GM18526 (cell line): ENCODE results near the gene HHAT.

ENCODE experiments used
- POLR2A ChIP-seq: IDR thresholded peaks from 3 replicates; pipeline ENCODE4 v1.6.1; 2011; ENCODE audit not compliant: insufficient read length; ENCODE audit errors: extremely low read depth

HHAT gene

DNA sequence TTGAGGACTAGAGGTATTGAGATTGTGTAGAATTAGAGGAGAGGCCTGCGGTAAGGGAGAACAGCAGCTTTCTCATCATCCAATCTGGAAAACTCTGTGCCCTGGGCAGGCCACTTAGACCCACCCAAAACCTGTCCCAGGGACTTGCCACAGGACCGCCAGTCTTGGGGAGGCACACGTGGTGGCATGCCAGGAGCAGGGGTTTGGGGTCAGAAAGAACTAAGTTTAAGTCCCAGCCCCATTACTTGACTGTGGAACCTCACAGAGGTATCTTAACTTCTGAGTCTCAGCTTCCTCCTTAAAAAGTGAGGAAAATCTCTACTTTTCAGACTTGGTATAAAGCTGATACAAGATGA, 356.6 kb downstream of the HHAT start:
- no peak for TF ChIP-seq POLR2A

DNA sequence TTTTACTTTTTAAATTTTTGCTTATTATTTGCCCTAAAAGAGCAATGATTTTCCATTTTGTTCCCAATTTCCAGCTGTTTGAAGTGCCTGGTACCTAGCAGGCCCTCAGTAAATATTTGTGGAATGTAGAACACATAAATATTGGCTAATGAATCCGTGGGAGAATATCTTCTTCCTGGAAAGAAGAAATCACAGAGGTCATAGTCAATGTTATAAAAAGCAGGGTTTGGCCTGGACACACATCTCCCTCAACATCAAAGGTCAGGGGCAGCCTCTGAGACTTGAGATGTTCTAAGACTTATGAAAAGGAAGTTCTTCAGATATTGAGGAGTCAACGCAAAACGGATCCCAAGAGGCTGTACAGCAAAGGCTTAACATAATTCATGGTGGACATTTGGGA, 358.1 kb downstream of the HHAT start:
- no peak for TF ChIP-seq POLR2A

DNA sequence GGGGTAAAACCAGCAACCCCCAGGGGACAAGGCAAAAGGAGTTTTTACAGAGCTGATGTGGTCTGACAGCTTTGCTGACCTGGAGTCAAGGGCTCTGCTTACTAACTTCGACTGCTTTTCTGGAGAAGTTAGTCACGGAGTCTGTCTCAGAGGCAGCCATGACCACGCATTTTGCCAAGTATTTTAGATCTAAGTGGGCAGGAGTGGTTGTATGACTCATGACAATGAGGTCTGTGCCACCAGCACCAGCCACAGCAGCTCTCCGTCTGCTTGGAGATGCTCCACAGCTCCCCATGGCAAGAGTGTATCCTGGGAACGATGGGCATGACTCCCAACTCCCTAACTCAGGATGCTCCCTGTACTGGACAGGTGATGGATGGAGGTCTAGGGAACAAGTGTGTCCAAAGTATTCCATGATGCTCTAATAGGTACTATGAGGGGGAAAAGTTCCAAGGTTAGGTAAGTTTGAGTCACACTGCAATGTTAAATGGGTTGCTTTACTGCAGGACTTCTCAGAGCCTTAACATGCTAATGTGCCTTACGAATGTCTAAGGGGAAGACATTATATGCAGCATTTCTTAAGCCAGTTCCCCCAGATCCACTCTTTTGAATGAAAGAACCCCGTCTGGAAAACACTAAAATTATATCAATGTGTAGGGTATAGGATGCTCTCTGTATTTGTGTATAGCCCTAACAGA, 359.0 kb downstream of the HHAT start:
- no peak for TF ChIP-seq POLR2A

GRCh38 chr1:210688512-210689234, 360.0 kb downstream of the HHAT start:
- no peak for TF ChIP-seq POLR2A

GRCh38 chr1:210689826-210690225, 361.1 kb downstream of the HHAT start:
- no peak for TF ChIP-seq POLR2A

- no peak for TF ChIP-seq POLR2A
Observed at GRCh38 chr1:210690236-210690635, 361.5 kb downstream of the HHAT start.

DNA sequence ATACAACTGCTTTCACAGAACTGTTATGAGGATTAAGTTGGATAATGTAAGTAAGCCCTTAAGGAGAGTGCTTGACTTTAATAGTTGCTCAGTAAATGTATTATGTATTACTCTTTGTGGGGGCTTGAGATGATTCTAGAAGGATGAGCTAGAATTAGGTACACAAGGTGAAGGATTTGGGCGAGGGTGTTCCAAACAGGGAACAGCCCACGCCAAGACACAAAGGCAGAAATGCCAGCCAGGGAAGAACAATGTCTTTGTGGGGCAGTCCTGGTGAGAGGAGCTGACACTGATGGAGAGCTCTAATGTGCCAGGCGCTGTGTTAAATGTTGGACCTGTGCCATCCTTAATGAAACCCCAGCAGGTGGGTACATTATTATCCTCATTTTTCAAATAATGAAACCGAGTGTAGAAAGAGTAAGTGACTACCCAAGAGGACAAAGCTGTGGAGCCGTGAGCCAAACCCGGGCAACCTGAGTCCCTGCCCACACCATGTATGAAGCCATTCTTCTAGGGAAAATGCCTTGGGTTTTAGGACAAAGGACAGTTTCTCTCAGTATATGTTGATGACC, 362.4 kb downstream of the HHAT start:
- no peak for TF ChIP-seq POLR2A

DNA sequence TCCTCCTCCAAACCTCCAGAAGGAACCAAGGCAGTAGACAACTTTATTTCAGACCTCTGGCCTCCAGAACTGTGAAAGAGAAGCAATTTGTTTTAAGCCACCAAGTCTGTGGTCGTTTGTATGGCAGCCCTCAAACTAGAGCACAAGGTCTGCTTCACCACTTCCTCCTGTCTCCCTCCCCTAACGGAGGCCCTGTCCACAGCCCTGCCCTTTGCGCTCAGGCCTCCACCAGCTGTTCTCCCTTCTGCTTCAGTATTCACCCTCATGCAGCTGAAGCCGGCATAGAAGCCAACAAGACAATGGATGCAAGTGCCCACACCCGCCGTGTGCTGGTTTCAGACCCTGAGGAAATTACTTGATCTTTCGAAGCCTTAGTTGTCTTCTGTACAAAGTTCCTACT, 364.1 kb downstream of the HHAT start:
- no peak for TF ChIP-seq POLR2A

DNA sequence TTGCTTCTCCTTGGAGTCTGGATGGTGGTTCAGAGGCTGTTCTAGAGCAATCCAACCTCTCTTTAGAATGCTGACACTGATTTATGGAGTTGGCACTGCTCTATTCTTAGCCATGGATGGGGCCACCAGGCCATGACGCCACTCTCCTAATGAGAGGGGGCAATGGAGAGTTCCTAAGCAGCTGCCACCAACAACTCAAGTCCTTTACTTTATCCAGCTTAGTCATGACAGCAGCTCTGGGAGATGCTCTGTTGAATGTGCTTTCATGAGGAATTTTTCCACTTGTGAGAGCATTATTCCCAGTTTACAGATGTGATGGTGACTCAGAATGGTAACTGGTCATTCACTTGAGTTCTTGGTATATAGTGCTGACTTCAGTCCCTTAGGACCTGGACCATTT, 366.3 kb downstream of the HHAT start:
- TF ChIP-seq POLR2A: no peak

DNA sequence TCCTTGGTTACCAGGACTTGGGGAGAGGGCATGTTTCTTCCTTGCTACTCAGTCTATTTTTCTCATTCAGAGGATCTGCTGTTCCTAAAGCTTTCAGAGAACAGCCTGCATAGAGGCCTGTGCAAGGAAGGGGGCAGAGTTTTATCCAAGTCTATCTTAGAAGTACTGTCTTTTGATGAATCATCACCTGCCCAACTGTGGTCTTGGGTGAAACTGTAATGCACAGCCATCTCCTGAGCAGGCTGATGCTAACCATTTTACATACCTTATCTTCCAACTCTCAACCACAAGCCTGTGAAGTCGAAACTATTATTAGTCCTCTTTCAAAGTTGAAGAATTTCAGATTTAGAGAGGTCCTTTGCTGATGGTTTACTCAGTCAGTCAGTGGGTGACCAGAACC, 368.0 kb downstream of the HHAT start:
- TF ChIP-seq POLR2A: no peak

DNA sequence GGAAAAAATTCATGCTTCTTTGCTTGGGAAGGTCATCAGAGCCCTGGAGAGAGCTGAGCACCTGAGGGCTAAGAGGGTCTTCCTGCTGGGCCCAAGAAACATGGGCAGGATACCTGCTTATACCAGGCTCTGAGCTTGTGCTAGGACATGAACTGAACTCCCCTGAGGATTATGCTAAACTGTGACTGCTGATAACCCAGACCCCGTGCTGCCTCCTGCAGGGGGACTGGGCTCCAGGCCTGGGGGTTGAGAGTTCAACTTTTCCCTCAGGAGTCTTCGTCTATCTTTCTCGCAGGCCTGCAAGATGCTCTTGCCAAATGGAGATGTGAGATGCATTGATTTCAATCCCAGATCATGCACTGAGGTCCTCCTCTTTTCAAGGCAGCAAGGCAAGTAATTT, 368.5 kb downstream of the HHAT start:
- no peak for TF ChIP-seq POLR2A

DNA sequence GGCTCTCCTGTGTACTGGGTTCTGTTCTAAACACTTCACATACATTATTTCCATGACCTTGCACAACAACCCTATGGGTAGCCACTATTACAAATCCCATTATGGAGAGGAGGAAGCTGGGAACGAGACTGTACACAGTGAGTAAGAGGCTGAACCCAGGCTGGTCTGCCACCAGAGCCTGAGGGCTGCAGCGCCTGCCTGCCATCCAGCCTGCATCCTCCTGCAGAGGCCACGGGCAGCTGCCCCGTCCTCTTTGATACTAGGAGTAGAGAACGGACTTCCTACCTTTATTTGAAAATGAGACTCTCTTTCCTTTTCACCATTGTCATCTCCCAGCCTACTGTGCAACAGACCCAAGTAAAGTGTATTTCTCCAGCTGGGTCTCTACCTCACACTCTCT, 370.0 kb downstream of the HHAT start:
- TF ChIP-seq POLR2A: no peak

DNA sequence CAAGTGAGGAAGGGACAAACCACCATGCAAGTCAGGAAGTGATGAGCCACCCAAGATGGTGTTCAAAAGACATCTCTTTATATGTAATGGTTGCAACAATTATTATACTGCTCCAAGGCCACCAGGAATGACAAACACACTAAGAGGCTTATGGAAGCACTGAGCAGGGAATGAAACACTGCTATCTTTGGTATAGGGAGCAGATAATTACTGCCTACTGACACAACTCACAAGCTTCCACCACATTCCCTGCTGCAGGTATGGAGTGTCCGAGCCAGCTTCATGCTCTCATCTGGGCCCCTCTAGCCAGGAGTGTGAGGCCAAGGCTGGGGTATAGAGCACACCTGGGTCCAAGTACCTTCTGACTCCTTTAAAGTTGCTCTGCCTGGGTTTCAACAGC, 371.4 kb downstream of the HHAT start:
- TF ChIP-seq POLR2A: no peak

DNA sequence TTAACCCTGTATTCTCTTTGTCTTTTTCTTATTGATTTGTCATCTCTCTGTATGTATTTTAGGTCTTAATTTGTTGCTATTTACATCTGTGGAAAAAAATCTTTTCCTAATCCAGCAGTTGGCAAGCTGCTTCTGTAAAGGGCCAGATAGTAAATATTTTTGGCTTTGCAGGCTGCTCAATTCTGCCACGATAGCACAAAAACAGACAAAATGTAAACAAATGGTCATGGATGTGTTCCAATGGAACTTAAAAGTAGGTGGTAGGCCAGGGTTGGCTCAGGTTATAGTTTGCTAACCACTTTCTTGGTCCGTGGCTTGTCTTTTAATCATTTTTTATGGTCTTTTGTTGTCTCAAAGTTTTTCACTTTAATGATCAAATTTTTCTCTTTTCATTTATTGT, 371.8 kb downstream of the HHAT start:
- no peak for TF ChIP-seq POLR2A

DNA sequence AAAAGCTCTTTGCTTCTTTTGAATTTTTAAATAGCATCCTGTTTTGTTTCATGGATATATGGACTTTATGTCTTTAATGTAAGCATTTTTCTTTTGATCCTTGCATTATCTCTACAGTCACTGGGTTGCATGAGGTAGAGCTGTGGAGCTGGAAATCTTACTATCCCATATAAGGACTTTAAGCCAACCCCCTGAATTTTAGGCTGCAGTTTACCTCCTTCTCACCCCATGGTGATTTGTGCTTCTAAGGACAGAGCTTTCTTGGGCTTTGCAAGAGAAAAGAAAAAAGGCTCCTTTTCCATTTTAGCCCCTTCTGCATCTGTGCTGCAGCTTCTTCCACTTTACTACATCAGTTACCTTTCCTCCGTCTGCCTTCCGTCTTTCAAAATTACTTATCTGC, 373.8 kb downstream of the HHAT start:
- no peak for TF ChIP-seq POLR2A

- no peak for TF ChIP-seq POLR2A
Observed at GRCh38 chr1:210703593-210703992, 374.9 kb downstream of the HHAT start.

GRCh38 chr1:210705086-210705485, 376.4 kb downstream of the HHAT start:
- TF ChIP-seq POLR2A: no peak
